Mesothelial cell of epicardium (in vitro differentiated cells): ENCODE results near the gene LRRC8C. TPM values are rescaled to one million over a fixed set of nuclear protein-coding genes. Genes with fewer than 3 reads are reported as not detected.

Experiments used
- DNase-seq, 2 experiments: peaks; one replicate each; pipeline ENCODE4 v3.0.0; 2021; ENCODE audit warnings: low spot score in 2 of 2; ENCODE audit not compliant: unreplicated experiment in 2 of 2
- H3K27ac Mint-ChIP-seq: 2 replicates; pipeline ENCODE4 v1.8.0; 2021; ENCODE audit warnings: mixed read lengths
- H3K27me3 Mint-ChIP-seq: 2 replicates; pipeline ENCODE4 v1.8.0; 2021; ENCODE audit warnings: low read depth, mixed read lengths
- H3K36me3 Mint-ChIP-seq: 2 replicates; pipeline ENCODE4 v1.8.0; 2021; ENCODE audit warnings: mixed read lengths
- H3K4me1 Mint-ChIP-seq: 2 replicates; pipeline ENCODE4 v1.8.0; 2021; ENCODE audit warnings: mixed read lengths
- H3K4me3 Mint-ChIP-seq: 2 replicates; pipeline ENCODE4 v1.8.0; 2021; ENCODE audit warnings: mild to moderate bottlenecking, moderate library complexity, mixed read lengths
- H3K9me3 Mint-ChIP-seq: 2 replicates; pipeline ENCODE4 v1.8.0; 2021; ENCODE audit warnings: mixed read lengths
- total RNA-seq: library from RNA; stranded (reverse); gene quantifications from 3 replicates; pipeline ENCODE4 v1.2.1, GENCODE V29; 2021
- TF ChIP-seq, protein P1 (sequence below): fragments of 200-600 bp; sonication (generic); IDR thresholded peaks from one replicate; pipeline ENCODE4 v1.5.0; 2021; ENCODE audit warnings: antibody characterized with exemption; ENCODE audit not compliant: unreplicated experiment

LRRC8C gene
- total RNA-seq, 1 donor from 2014 or later: 1.3 TPM

DNA sequence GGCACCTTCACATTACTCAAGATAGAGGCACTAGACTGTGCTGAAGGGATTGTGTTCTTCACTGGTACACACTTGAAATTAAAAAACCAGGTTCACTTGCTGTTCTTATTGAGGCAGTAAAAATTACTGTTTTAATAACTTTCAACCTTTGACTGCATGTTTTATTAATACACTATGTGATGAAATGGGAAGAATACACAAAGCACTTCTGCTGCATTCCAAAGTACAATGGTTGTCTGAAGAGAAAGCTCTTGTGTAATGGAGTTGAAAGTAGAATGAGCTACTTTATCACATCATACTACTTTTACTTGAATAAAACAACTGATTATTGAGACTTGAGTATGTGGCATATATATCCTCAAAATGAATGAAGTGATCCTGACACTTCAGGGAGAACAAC lies 49.7 kb downstream of the LRRC8C start:
- peaks cover 10% of the 10 kb centered on the region for H3K9me3 Mint-ChIP-seq
- H3K27me3 Mint-ChIP-seq: no peaks in the 10 kb centered on the region
- no peaks in the 10 kb centered on the region for H3K36me3 Mint-ChIP-seq
- no peak overlapping the region for H3K27ac Mint-ChIP-seq
- no peak overlapping the region for H3K4me3 Mint-ChIP-seq
- peaks cover 8% of the 10 kb centered on the region for H3K4me1 Mint-ChIP-seq
- no peak for DNase-seq
- TF ChIP-seq, protein P1, sequence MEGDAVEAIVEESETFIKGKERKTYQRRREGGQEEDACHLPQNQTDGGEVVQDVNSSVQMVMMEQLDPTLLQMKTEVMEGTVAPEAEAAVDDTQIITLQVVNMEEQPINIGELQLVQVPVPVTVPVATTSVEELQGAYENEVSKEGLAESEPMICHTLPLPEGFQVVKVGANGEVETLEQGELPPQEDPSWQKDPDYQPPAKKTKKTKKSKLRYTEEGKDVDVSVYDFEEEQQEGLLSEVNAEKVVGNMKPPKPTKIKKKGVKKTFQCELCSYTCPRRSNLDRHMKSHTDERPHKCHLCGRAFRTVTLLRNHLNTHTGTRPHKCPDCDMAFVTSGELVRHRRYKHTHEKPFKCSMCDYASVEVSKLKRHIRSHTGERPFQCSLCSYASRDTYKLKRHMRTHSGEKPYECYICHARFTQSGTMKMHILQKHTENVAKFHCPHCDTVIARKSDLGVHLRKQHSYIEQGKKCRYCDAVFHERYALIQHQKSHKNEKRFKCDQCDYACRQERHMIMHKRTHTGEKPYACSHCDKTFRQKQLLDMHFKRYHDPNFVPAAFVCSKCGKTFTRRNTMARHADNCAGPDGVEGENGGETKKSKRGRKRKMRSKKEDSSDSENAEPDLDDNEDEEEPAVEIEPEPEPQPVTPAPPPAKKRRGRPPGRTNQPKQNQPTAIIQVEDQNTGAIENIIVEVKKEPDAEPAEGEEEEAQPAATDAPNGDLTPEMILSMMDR: no peak

DNA sequence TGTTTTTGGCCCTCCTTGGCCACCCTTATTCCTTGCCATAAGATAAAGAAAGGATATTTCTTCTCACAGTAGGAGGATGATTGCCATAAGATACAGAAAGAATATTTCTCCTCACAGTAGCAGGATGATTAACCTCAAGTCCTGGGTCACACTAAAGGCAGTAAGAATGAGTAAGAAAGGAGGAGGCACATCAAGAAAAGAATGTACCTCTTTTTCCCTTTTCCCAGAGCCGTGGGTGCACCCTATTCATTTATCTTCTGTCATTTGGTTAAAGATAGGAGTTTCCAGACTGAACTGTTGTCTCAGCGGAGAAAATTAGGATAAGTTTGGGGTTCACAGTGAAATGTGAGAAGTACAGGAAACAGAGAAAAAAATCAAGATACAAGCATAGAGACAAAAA lies 52.5 kb downstream of the LRRC8C start:
- H3K27ac Mint-ChIP-seq: no peak overlapping the region
- TF ChIP-seq, protein P1: no peak
- no peaks in the 10 kb centered on the region for H3K36me3 Mint-ChIP-seq
- no peaks in the 10 kb centered on the region for H3K27me3 Mint-ChIP-seq
- no peak overlapping the region for H3K4me3 Mint-ChIP-seq
- peaks cover 8% of the 10 kb centered on the region for H3K4me1 Mint-ChIP-seq
- DNase-seq: no peak
- peaks cover 10% of the 10 kb centered on the region for H3K9me3 Mint-ChIP-seq

DNA sequence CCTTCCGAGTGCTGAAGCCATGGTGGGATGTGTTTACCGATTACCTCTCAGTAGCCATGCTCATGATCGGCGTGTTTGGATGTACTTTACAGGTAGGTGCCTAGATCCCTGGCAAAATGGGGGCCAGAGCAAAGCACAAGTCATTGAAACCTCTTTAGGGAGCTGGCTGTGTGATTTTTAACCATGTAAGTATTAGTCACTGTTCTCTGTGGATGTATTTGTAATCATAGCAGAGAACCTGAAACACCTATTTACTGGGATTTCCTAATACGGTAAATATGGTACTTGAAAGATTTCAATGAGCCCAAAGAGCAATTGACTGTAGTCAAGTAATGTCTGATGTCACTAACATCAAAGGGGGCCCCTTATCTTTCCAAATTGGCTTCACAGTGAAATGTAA lies 53.6 kb downstream of the LRRC8C start:
- DNase-seq: no peak
- H3K4me1 Mint-ChIP-seq: peaks cover 8% of the 10 kb centered on the region
- no peak overlapping the region for H3K27ac Mint-ChIP-seq

DNA sequence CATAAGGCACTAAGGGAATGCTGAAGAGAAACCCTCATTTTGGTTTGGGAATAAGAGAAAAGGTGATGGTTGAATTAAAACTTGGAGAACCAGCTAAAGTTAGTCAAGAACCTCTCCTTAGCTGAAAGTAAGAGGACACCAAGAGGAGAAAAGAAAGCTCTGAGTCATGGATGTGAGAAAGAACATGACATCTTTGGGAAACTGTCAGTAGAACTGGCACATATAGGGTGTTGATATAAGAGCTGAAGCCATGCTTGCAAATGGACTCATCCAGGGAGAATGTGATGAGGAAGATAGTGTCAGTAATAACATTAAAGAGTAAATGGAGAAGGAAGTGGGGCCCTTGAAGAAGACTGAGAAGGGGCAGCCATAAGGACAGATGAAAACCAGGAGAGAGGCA lies 54.3 kb downstream of the LRRC8C start:
- H3K9me3 Mint-ChIP-seq: peaks cover 4% of the 10 kb centered on the region
- no peak overlapping the region for H3K27ac Mint-ChIP-seq
- peaks cover 13% of the 10 kb centered on the region for H3K4me1 Mint-ChIP-seq
- no peak overlapping the region for H3K4me3 Mint-ChIP-seq
- no peak for DNase-seq
- no peaks in the 10 kb centered on the region for H3K27me3 Mint-ChIP-seq
- no peaks in the 10 kb centered on the region for H3K36me3 Mint-ChIP-seq
- TF ChIP-seq, protein P1: no peak

More for the DNA sequence above, 53.6 kb downstream of the LRRC8C start:
- H3K36me3 Mint-ChIP-seq: no peaks in the 10 kb centered on the region
- no peaks in the 10 kb centered on the region for H3K27me3 Mint-ChIP-seq
- TF ChIP-seq, protein P1: no peak
- H3K9me3 Mint-ChIP-seq: peaks cover 4% of the 10 kb centered on the region
- H3K4me3 Mint-ChIP-seq: no peak overlapping the region

DNA sequence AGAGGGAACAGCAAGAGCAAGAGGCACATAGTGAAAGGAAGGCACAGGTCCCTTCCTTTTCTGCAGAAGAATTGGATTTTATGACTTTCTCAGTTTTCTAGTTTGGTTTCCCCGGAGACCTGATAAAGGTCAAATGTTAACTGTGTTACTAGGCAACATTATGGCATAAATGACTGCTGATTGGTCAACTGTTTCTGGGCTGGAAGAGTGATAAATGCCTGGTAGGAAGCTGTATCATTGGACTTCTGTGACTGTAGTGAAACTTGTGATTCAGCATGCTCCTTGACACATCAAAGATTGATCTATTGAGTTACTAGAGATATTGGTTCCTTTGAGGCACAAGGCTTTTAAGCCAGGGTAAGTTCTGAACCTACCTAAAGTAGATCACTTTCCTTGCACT lies 55.7 kb downstream of the LRRC8C start:
- Mint-ChIP-seq H3K36me3 (no peaks in the 10 kb centered on the region), H3K27ac (no peak overlapping the region), H3K9me3 (peaks cover 4% of the 10 kb centered on the region), H3K4me3 (no peak overlapping the region), H3K4me1 (peaks cover 19% of the 10 kb centered on the region), H3K27me3 (no peaks in the 10 kb centered on the region)
- DNase-seq: no peak
- TF ChIP-seq, protein P1: no peak

DNA sequence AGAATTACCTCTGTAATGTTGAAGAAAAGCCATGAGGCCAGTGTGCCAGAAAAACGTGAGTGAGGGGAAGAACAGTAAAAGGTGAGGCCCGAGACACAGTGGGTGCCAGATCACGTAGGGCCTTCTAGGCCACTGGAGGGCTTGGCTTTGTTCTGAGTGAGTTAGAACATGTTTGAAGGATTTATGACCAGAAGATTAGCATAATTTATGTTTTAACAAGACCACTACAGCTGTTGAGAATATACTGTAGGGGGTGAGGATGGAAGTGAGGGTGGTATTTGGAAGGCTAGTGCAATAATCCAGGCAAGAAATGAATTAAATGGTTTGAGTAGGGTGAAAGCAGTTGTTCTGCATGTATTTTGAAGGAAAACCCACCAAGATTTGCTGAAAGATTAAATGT lies 56.3 kb downstream of the LRRC8C start:
- Mint-ChIP-seq H3K9me3 (peaks cover 4% of the 10 kb centered on the region), H3K4me1 (peaks cover 19% of the 10 kb centered on the region), H3K4me3 (no peak overlapping the region), H3K36me3 (no peaks in the 10 kb centered on the region), H3K27ac (no peak overlapping the region), H3K27me3 (no peaks in the 10 kb centered on the region)
- TF ChIP-seq, protein P1: no peak
- DNase-seq: no peak
